A673 (cell line): ENCODE data around the gene SERP2.

Experiments
- EZH2 ChIP-seq: fragments of 200-600 bp; sonication (generic); IDR thresholded peaks from 2 replicates; pipeline ENCODE4 v1.6.1; 2017; ENCODE audit warnings: borderline replicate concordance, low read depth, mild to moderate bottlenecking, mixed read lengths, antibody characterized with exemption, low read length; ENCODE audit not compliant: poor library complexity, severe bottlenecking
- TF ChIP-seq, protein P1 (sequence below): fragments of 300-800, 200-600 bp; sonication (generic); conservative IDR thresholded peaks from 2 replicates; pipeline ENCODE4 v1.5.1; 2017; ENCODE audit warnings: low read depth, mild to moderate bottlenecking, antibody characterized with exemption, low read length, moderate library complexity, mixed read lengths

GRCh38 chr13:44437356-44438233, 64.0 kb downstream of the SERP2 start:
- TF ChIP-seq EZH2, result no peak
- TF ChIP-seq, protein P1, sequence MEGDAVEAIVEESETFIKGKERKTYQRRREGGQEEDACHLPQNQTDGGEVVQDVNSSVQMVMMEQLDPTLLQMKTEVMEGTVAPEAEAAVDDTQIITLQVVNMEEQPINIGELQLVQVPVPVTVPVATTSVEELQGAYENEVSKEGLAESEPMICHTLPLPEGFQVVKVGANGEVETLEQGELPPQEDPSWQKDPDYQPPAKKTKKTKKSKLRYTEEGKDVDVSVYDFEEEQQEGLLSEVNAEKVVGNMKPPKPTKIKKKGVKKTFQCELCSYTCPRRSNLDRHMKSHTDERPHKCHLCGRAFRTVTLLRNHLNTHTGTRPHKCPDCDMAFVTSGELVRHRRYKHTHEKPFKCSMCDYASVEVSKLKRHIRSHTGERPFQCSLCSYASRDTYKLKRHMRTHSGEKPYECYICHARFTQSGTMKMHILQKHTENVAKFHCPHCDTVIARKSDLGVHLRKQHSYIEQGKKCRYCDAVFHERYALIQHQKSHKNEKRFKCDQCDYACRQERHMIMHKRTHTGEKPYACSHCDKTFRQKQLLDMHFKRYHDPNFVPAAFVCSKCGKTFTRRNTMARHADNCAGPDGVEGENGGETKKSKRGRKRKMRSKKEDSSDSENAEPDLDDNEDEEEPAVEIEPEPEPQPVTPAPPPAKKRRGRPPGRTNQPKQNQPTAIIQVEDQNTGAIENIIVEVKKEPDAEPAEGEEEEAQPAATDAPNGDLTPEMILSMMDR, result peak; percentile 58
